Choroid plexus epithelial cell (primary cell): ENCODE results near the gene SC5D.

Experiments used
- DNase-seq: peaks from one replicate; pipeline ENCODE4 v3.0.0-alpha.2; 2010; ENCODE audit warnings: low read depth
- H3K4me3 ChIP-seq: 2 replicates; pipeline ENCODE4 v1.5.1; 2011; ENCODE audit warnings: low read depth, mild to moderate bottlenecking, control low read depth, low read length, moderate library complexity
- TF ChIP-seq, protein P1 (sequence below): conservative IDR thresholded peaks from 2 replicates; pipeline ENCODE4 v1.5.1; 2011; ENCODE audit warnings: low read depth, mild to moderate bottlenecking, control low read depth, inconsistent platforms, low read length, moderate library complexity

SC5D gene

DNA sequence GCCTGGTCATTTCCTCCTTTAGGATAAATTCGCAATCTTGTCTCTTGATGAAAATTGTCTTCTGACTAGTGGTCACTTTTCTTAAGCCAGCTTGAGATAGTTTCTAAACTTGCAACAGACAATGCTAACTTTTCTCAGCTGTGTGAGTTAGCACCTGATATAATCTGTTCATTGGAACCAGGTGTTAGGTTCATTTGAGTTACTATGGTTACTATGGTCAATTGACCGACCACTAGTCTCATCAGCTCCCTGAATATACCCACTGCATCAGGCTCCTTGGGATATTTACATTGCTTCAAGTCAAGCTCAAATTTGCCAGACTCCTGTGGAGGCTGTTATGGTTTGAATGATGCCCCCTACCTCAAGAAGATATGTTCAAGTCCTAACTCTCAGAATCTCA lies 54.5 kb downstream of the SC5D start:
- no peak for DNase-seq
- no peak overlapping the region for H3K4me3 ChIP-seq
- TF ChIP-seq, protein P1, sequence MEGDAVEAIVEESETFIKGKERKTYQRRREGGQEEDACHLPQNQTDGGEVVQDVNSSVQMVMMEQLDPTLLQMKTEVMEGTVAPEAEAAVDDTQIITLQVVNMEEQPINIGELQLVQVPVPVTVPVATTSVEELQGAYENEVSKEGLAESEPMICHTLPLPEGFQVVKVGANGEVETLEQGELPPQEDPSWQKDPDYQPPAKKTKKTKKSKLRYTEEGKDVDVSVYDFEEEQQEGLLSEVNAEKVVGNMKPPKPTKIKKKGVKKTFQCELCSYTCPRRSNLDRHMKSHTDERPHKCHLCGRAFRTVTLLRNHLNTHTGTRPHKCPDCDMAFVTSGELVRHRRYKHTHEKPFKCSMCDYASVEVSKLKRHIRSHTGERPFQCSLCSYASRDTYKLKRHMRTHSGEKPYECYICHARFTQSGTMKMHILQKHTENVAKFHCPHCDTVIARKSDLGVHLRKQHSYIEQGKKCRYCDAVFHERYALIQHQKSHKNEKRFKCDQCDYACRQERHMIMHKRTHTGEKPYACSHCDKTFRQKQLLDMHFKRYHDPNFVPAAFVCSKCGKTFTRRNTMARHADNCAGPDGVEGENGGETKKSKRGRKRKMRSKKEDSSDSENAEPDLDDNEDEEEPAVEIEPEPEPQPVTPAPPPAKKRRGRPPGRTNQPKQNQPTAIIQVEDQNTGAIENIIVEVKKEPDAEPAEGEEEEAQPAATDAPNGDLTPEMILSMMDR, result no peak

DNA sequence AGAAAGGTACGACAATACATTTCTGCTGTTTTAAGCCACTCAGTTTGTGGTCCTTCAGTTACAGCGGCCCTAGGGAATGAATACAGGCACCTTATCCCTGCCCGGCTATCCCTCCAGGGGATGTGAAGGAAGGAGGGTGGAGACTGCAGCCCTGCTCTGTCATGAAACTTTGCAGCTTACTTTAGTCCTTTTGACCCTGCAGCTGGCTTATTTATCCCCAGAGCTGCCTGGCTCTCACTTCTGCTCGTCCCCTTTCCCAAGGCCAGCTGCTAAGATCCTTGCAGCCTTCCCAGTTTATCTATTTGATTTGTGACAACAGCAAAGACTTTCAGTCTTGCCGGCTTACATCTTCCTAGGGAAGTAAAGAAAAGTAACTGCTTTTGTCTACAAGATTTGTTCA lies 55.2 kb downstream of the SC5D start:
- no peak for DNase-seq
- TF ChIP-seq, protein P1, result no peak
- no peak overlapping the region for H3K4me3 ChIP-seq

DNA sequence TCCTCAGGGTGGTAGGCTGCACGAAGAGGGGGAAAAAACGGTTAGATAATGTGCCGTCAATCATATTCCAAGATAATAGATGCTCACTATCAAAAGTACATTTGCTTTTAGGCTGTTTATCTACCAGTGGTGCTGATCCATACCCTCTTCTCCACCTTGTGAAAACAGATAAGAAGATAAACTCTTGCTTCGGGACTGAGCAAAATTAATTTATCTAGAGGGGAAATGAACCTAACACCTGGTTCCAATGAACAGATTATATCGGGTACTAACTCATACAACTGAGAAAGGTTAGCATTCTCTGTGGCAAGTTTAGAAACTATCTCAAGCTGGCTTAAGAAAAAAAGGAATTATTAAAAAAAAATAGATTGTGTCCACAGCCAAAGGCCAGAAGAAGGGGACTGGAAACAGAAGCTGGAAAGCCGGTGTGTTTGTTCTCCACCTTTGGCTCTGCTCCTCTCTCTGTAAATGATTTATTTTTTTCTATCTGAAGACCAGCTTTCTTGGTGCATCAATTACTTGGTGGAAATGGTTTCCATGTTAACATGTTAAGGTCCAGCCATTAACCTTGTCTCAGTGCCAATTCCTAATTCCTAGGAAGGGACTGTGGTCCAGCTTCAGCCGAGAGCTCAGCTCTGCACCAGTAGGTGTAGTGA lies 55.8 kb downstream of the SC5D start:
- no peak for DNase-seq
- TF ChIP-seq, protein P1, result no peak
- H3K4me3 ChIP-seq, result no peak overlapping the region

DNA sequence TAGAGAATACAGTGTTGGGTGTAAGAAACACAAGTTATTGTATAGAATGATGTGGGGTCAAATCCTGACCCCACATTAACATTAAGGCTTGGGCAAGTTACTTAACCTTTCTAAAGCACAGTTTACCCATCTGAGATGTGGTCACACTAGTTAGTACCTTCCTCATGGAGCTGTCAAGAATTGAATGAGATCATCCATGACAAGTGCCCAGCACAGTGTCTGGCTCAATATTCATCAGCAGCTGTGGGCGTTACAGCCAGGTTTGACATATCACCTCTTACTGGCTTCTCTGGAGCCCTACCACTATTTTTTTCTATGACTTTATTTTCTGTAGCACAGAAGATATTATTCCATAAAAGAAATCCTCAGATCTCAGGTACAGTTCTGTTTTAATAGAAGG lies 57.2 kb downstream of the SC5D start:
- H3K4me3 ChIP-seq, result no peak overlapping the region
- DNase-seq, result no peak
- TF ChIP-seq, protein P1, result no peak

DNA sequence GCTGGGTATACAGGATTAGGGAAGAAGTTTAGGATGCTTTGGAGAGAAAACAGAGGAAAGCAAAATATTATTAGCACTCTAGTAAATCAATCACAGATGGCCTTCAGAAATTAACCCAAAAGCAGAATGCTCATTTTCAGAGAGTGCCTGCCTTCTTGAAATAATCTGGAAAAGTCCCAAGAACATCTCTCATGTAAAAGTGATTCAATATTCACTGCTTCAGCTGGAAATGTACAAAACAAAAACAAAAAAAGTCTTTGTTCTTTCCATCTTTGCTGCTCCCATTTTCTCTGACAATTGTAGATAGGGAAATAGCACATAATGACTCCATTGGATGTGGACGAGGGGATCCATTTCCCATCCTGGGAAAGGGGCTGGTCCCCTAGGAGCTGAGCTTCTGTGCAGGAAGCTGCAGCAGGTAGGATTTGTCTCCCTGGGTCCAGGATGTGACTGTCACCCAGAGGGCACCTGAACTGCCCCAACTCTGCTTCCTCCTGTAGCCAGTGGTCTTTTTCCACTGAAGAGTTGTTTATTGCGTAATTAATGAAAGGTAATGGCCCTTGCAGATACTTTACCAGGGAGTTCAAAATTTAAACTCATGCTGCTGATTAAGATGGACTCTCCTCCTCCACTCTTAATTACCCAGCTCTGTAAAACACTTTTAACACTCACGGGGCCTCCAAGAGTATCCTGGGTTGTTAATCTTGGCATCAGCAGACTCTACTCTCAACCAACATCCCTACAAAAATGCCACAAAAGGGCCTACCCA lies 57.9 kb downstream of the SC5D start:
- TF ChIP-seq, protein P1, result no peak
- no peak for DNase-seq
- no peak overlapping the region for H3K4me3 ChIP-seq

DNA sequence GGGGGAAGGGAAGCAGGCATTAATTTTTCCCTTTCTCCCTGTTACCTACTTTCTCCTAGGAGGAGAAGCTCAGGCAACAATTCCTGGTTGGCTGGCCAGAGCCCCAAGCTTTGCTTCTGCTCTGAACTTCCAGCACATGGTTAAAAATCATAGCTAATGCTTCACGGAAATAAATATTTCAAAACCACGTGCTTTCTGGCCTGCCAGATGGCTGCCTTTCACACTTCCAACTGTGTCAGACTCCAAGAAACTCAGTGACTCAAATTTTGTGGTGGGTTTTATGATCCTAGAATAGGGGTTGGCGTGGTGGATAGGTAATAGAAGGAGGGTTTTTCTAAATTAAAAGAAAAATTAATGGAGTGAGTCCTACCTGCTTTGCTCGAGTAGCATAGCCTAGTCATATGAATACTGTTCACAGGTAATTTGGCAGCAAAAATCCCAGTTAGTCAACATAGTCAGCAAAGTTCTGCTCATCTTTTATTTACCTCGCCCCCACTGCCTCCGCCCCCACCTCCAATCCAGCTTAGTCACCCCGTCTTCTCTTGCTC lies 58.6 kb downstream of the SC5D start:
- DNase-seq, result no peak
- H3K4me3 ChIP-seq, result no peak overlapping the region
- TF ChIP-seq, protein P1, result no peak
